ENCODE results near the gene JSRP1. TPM values are rescaled to one million over a fixed set of nuclear protein-coding genes. Genes with fewer than 3 reads are reported as not detected.
"Not testable (repeated sequence)": the region's sequence is repeated elsewhere in the genome, so short reads cannot be mapped to it uniquely, and the experiment has no call there.

JSRP1 gene
- total RNA-seq, 3 donors from 2014 or later, result 0.63 to 0.95 (median 0.89) TPM

DNA sequence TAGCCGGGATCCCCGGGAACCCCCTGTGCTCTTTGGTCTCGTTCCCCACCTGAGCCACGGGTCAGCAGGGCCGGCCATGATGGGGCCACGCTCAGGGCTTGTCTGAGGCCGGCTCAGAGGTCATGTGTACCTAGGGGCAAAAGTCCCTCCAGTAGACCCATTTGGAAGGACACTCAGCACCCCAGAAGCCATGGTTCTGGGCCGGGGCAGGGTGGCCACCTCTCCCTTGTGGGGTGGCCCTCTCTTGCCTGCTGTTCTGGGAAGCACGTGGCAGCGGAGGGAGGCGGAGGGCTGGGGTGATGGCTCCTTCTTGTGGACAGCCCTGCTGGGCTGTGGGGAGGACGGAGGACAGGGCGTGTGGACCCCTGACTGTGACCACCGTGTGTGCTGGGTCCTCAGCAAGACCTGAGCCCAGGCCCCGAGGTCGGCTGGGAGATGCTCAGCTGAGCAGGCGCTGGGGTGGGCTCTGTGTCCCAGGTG lies 32.2 kb upstream of the JSRP1 start:
- peak overlapping the region; percentile 79 for H3K4me3 Mint-ChIP-seq
- no peaks in the 10 kb centered on the region for H3K36me3 Mint-ChIP-seq (ENCODE audit: insufficient read depth)
- H3K9me3 Mint-ChIP-seq, result no peaks in the 10 kb centered on the region
- H3K27me3 Mint-ChIP-seq (ENCODE audit: low read depth), result no peaks in the 10 kb centered on the region
- H3K4me1 Mint-ChIP-seq (ENCODE audit: low read depth), result peaks cover 23% of the 10 kb centered on the region
- DNase-seq (no peak), ATAC-seq (no peak)

- H3K9me3 Mint-ChIP-seq, result no peaks in the 10 kb centered on the region
- no peaks in the 10 kb centered on the region for H3K27me3 Mint-ChIP-seq (ENCODE audit: low read depth)
- no peak for ATAC-seq
- H3K4me1 Mint-ChIP-seq (ENCODE audit: low read depth), result peaks cover 28% of the 10 kb centered on the region
- no peak for DNase-seq
- no peaks in the 10 kb centered on the region for H3K36me3 Mint-ChIP-seq (ENCODE audit: insufficient read depth)
- no peak overlapping the region for H3K4me3 Mint-ChIP-seq
These were observed 31.5 kb upstream of the JSRP1 start for GRCh38 chr19:2287585-2288337.

DNA sequence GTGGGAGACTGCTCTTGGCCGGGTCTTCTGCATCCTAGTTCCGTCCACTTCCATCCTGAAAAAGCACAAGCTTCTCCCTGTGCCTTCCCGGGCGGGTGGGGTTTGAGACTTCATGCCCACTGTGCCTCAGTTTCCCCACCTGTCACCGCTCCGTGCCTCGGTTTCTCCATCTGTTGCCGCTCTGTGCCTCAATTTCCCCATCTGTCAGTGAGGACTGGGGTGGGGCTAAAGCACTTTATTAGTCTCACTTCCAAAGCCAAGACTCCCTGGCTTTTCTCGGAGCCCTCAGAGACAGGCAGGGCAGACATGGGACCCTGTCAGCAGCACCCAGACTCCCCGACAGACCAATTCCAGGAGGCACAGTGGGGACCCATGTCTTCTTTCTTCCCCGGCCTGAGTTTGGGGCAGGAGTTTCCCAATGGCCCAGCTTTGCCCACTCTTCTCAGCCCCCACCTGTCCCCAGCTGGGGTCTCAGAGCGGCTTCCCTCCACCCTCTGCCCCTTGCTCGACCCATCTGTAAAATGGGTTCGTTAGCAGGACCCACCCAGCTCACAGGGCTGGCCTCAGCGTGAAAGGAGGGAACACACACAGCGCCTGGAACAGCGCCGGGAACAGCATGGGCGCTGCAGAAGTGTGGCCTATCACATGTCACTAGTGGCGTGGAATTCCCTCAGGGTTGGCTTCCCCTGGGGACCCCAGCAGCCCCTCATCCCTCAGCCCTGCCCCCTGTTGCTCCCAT lies 30.4 kb upstream of the JSRP1 start:
- DNase-seq, result no peak
- H3K27me3 Mint-ChIP-seq (ENCODE audit: low read depth), result no peaks in the 10 kb centered on the region

DNA sequence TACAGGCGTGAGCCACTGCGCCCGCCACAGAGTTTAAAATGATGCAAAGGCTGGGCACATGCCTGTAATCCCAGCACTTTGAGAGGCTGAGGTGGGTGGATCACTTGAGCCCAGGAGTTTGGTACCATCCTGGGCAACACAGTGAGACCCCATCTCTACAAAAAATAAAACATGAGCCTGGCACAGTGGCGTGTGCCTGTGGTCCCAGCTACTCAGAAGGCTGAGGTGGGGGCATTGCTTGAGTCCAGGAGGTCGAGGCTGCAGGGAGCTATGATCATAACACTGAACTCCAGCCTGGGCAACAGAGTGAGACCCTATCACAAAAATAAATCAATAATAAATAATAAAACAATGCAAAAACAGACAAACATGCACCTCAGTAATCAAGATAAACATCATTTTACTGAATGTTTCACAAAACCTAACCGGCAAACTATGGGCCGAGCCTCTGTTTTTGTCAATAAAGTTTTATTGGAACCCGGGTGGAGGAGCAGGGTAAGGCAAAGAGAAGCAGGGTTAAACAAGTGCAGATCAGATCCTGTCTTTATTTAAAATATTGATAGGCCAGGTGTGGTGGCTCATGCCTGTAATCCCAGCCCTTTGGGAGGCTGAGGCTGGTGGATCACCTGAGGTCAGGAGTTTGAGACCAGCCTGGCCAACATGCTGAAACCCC lies 27.8 kb upstream of the JSRP1 start:
- Mint-ChIP-seq H3K4me1 (ENCODE audit: low read depth) (peaks cover 22% of the 10 kb centered on the region), H3K9me3 (no peaks in the 10 kb centered on the region), H3K27me3 (ENCODE audit: low read depth) (no peaks in the 10 kb centered on the region), H3K36me3 (ENCODE audit: insufficient read depth) (no peaks in the 10 kb centered on the region), H3K4me3 (no peak overlapping the region)
- ATAC-seq, result no peak
- no peak for DNase-seq

More for the DNA sequence above, 30.4 kb upstream of the JSRP1 start:
- no peaks in the 10 kb centered on the region for H3K36me3 Mint-ChIP-seq (ENCODE audit: insufficient read depth)
- no peak overlapping the region for H3K4me3 Mint-ChIP-seq
- no peaks in the 10 kb centered on the region for H3K9me3 Mint-ChIP-seq
- no peak for ATAC-seq
- peaks cover 36% of the 10 kb centered on the region for H3K4me1 Mint-ChIP-seq (ENCODE audit: low read depth)

GRCh38 chr19:2282862-2283237 lies 26.6 kb upstream of the JSRP1 start:
- no peaks in the 10 kb centered on the region for H3K9me3 Mint-ChIP-seq
- DNase-seq, result no peak

GRCh38 chr19:2282062-2282861 lies 26.0 kb upstream of the JSRP1 start, which contains the start of gene PEAK3:
Gene PEAK3, minus strand, starts transcription at chr19:2282175. Its CDS starts 1,244 bp downstream, at chr19:2280931.
- peak; percentile 35 to 41 for ATAC-seq
- H3K27me3 Mint-ChIP-seq (ENCODE audit: low read depth), result no peaks in the 10 kb centered on the region
- H3K36me3 Mint-ChIP-seq (ENCODE audit: insufficient read depth), result no peaks in the 10 kb centered on the region
- no peaks in the 10 kb centered on the region for H3K9me3 Mint-ChIP-seq
- peaks cover 14% of the 10 kb centered on the region for H3K4me1 Mint-ChIP-seq (ENCODE audit: low read depth)
- peak within 1 kb of the TSS; percentile 54 for H3K4me3 Mint-ChIP-seq
- no peak for DNase-seq

More at GRCh38 chr19:2282862-2283237, 26.6 kb upstream of the JSRP1 start:
- peaks cover 14% of the 10 kb centered on the region for H3K4me1 Mint-ChIP-seq (ENCODE audit: low read depth)
- peak overlapping the region; percentile 17 for H3K4me3 Mint-ChIP-seq
- H3K27me3 Mint-ChIP-seq (ENCODE audit: low read depth), result no peaks in the 10 kb centered on the region
- no peak for ATAC-seq
- no peaks in the 10 kb centered on the region for H3K36me3 Mint-ChIP-seq (ENCODE audit: insufficient read depth)

GRCh38 chr19:2281265-2282061 lies 25.2 kb upstream of the JSRP1 start:
- Mint-ChIP-seq H3K4me1 (ENCODE audit: low read depth) (peaks cover 16% of the 10 kb centered on the region), H3K4me3 (peak overlapping the region; percentile 54)
- not testable (repeated sequence) for H3K9me3 Mint-ChIP-seq; ATAC-seq; DNase-seq; H3K27me3 Mint-ChIP-seq (ENCODE audit: low read depth); H3K36me3 Mint-ChIP-seq (ENCODE audit: insufficient read depth)

DNA sequence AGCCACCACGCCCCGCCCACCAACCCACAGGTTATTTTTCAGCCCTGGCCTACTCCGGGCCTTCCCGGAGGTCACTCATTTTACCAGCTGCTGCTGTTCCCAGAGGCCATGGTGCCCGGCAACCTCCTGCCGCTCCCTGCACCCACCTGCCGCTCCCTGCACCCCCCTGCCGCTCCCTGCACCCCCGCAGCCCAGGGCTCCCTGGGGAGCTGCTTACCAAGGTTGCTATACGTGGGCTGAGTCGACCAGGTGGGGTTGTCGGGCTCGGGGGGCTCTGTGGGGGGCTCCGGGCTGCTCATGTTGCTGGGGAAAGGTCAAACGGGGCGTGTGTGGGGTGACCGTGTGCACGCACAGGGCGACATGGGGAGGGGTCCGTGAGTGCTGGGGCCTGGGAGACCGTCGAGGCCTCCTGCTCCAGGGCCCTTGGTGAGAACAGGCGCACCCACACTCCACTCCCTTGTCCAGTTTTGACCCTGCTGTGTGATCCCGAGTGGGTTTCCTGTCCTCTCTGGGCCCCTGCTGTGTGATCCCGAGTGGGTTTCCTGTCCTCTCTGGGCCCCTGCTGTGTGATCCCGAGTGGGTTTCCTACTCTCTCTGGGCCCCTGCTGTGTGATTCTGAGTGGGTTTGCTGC lies 24.5 kb upstream of the JSRP1 start:
- DNase-seq, result no peak
- no peaks in the 10 kb centered on the region for H3K27me3 Mint-ChIP-seq (ENCODE audit: low read depth)
- H3K9me3 Mint-ChIP-seq, result no peaks in the 10 kb centered on the region
- H3K36me3 Mint-ChIP-seq (ENCODE audit: insufficient read depth), result no peaks in the 10 kb centered on the region
- peaks cover 16% of the 10 kb centered on the region for H3K4me1 Mint-ChIP-seq (ENCODE audit: low read depth)
- no peak for ATAC-seq
- no peak overlapping the region for H3K4me3 Mint-ChIP-seq

DNA sequence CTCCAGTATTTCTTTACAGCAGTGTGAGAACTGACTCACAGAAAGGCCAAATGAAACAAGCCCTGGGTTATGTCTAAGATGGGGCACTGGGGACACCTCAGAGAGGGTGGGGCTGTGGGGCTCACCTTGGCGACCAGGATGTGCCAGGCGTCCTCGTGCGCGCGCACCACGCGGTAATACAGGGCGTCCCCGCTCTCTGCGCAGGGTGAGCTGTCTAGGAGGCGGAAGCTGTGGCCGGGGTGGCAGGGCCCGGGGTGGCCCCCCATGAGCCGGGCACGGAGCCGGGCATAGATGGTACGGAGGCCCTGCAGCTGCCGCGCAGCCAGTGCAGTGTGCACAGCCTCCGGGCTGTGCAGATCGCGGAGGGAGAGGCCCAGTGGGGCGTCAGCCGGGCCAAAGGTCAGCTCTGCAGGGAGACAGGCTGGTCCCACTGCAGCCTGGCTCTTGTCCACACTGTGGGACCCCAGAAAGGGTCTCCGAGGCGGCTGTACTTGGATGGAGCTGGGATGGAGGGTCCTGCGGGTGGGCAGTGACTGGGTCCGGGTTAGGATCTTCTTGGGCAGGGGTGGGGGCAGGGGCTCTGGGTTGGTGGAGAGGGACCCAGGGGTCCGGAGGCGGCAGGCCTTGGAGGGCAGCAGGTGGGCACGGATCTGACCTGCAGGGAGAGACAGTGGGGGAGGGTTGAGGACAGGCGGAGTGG lies 22.4 kb upstream of the JSRP1 start:
- DNase-seq, result no peak
- ATAC-seq, result peak in 1 of 2 donors; percentile 7
- Mint-ChIP-seq H3K4me3 (no peak overlapping the region), H3K4me1 (ENCODE audit: low read depth) (peaks cover 29% of the 10 kb centered on the region), H3K36me3 (ENCODE audit: insufficient read depth) (peaks cover 7% of the 10 kb centered on the region), H3K9me3 (no peaks in the 10 kb centered on the region), H3K27me3 (ENCODE audit: low read depth) (no peaks in the 10 kb centered on the region)

DNA sequence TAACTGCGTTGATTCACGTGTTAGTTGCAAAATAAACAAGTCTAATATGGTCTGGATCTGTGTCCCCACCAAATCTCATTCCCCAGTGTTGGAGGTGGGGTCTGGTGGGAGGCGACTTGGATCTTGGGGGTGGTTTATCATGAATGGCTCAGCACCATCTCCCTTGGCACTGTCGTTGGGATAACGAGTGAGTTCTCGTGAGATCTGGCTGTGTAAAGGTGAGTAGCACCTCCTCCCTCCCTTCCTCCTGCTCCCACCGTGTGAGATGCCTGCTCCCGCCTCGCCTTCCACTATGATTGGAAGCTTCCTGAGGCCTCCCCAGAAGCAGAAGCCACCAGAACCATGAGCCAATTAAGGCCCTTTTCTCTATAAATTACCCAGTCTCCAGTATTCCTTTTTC lies 20.9 kb upstream of the JSRP1 start:
- peaks cover 10% of the 10 kb centered on the region for H3K36me3 Mint-ChIP-seq (ENCODE audit: insufficient read depth)
- peaks cover 30% of the 10 kb centered on the region for H3K4me1 Mint-ChIP-seq (ENCODE audit: low read depth)
- no peaks in the 10 kb centered on the region for H3K9me3 Mint-ChIP-seq
- no peak overlapping the region for H3K4me3 Mint-ChIP-seq
- no peak for DNase-seq
- ATAC-seq, result no peak
- H3K27me3 Mint-ChIP-seq (ENCODE audit: low read depth), result no peaks in the 10 kb centered on the region

DNA sequence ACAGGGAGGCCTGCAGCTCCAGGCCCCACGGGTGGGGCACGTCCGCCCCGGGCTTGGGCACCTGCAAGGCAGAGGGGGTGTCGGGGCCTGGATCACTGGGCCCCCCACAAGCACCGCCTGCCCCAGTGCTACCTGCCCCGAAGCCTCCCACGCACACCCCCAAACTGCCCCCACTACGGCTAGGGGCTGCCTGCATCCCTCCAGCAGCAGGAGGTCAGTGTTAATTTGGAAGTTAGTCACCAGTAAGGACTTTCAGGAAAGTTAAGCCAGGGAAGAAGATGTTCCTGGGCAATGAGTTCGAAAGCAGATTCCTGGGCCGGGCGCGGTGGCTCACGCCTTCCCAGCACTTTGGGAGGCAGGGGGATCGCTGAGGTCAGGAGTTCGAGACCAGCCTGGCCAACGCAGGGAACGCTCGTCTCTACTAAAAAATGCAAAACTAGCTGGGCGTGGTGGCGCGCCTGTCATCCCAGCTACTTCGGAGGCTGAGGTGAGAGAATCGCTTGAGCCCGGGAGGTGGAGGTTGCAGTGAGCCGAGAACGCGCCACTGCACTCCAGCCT lies 20.3 kb upstream of the JSRP1 start:
- peaks cover 13% of the 10 kb centered on the region for H3K36me3 Mint-ChIP-seq (ENCODE audit: insufficient read depth)
- no peak overlapping the region for H3K4me3 Mint-ChIP-seq
- no peaks in the 10 kb centered on the region for H3K27me3 Mint-ChIP-seq (ENCODE audit: low read depth)
- H3K4me1 Mint-ChIP-seq (ENCODE audit: low read depth), result peaks cover 28% of the 10 kb centered on the region
- H3K9me3 Mint-ChIP-seq, result no peaks in the 10 kb centered on the region
- ATAC-seq, result no peak
- DNase-seq, result no peak
